ENCODE measurements around the gene MYCBPAP.

Gene MYCBPAP

GRCh38 chr17:50537721-50538548 lies 29.7 kb downstream of the MYCBPAP start:
- no peak for DNase-seq

GRCh38 chr17:50538549-50539410 lies 30.5 kb downstream of the MYCBPAP start:
- DNase-seq, result no peak

- DNase-seq, result no peak
Measured at GRCh38 chr17:50539762-50540559, 31.7 kb downstream of the MYCBPAP start.

- no peak for DNase-seq
Measured at GRCh38 chr17:50540560-50541401, 32.5 kb downstream of the MYCBPAP start.

- no peak for DNase-seq
Measured at GRCh38 chr17:50541402-50541715, 33.1 kb downstream of the MYCBPAP start.

- DNase-seq, result peak; percentile 46
Measured at GRCh38 chr17:50541716-50542688, 33.8 kb downstream of the MYCBPAP start.

GRCh38 chr17:50542795-50543774 lies 34.8 kb downstream of the MYCBPAP start:
- no peak for DNase-seq

GRCh38 chr17:50544516-50544915 lies 36.3 kb downstream of the MYCBPAP start:
- DNase-seq, result no peak

- no peak for DNase-seq
Measured at GRCh38 chr17:50545311-50545710, 37.1 kb downstream of the MYCBPAP start.

GRCh38 chr17:50546701-50547034 lies 38.4 kb downstream of the MYCBPAP start:
- no peak for DNase-seq

GRCh38 chr17:50547035-50547735 lies 38.9 kb downstream of the MYCBPAP start, which contains the start of gene SPATA20:
Gene SPATA20, plus strand, starts transcription at chr17:50547174. Its CDS starts 35 bp downstream, at chr17:50547209.
- peak; percentile 83 for DNase-seq

- no peak for DNase-seq
Measured at GRCh38 chr17:50547736-50548083, 39.5 kb downstream of the MYCBPAP start.

- no peak for DNase-seq
Measured at GRCh38 chr17:50548831-50549230, 40.6 kb downstream of the MYCBPAP start.

GRCh38 chr17:50549256-50549941 lies 41.2 kb downstream of the MYCBPAP start:
- DNase-seq, result no peak

GRCh38 chr17:50549969-50550368 lies 41.7 kb downstream of the MYCBPAP start:
- DNase-seq, result no peak

GRCh38 chr17:50550661-50551432 lies 42.6 kb downstream of the MYCBPAP start:
- DNase-seq, result peak; percentile 56

- no peak for DNase-seq
Measured at GRCh38 chr17:50551433-50551815, 43.2 kb downstream of the MYCBPAP start.

GRCh38 chr17:50551884-50552283 lies 43.6 kb downstream of the MYCBPAP start:
- DNase-seq, result no peak
